Loucy (cell line): ENCODE data around the gene SLC9A4.

Experiments used
- H2AFZ ChIP-seq: fragments of 200-600 bp; sonication (generic); 2 replicates; pipeline ENCODE4 v1.6.0; 2016; ENCODE audit warnings: antibody characterized with exemption, mild to moderate bottlenecking, low read length, moderate library complexity
- H3F3A ChIP-seq: fragments of 200-600 bp; 2 replicates; pipeline ENCODE4 v1.6.0; 2016; ENCODE audit warnings: antibody characterized with exemption, low read depth, mild to moderate bottlenecking
- H3K27me3 ChIP-seq: fragments of 200-600 bp; sonication (generic); 2 replicates; pipeline ENCODE4 v1.6.1; 2014; ENCODE audit warnings: low read length, mild to moderate bottlenecking; ENCODE audit not compliant: insufficient read depth, poor library complexity, severe bottlenecking
- H3K36me3 ChIP-seq: fragments of 200-600 bp; sonication (generic); 2 replicates; pipeline ENCODE4 v1.6.1; 2016; ENCODE audit warnings: low read length; ENCODE audit not compliant: insufficient read depth
- H3K4me1 ChIP-seq: fragments of 200-600 bp; sonication (generic); 2 replicates; pipeline ENCODE4 v1.5.1; 2014; ENCODE audit warnings: low read length, mild to moderate bottlenecking; ENCODE audit not compliant: insufficient read depth, poor library complexity, severe bottlenecking
- H3K4me2 ChIP-seq: fragments of 200-600 bp; sonication (generic); 2 replicates; pipeline ENCODE4 v1.6.0; 2014; ENCODE audit warnings: antibody characterized with exemption, low read length, low read depth, mild to moderate bottlenecking; ENCODE audit not compliant: poor library complexity, severe bottlenecking
- H3K4me3 ChIP-seq: fragments of 200-600 bp; sonication (generic); 2 replicates; pipeline ENCODE4 v1.5.1; 2014; ENCODE audit warnings: low read length, mild to moderate bottlenecking, mixed read lengths; ENCODE audit not compliant: poor library complexity, severe bottlenecking
- H3K79me2 ChIP-seq: fragments of 200-600 bp; sonication (generic); 2 replicates; pipeline ENCODE4 v1.6.1; 2014; ENCODE audit warnings: low read length; ENCODE audit not compliant: insufficient read depth
- H3K9ac ChIP-seq: fragments of 200-600 bp; sonication (generic); 2 replicates; pipeline ENCODE4 v1.6.0; 2014; ENCODE audit warnings: mild to moderate bottlenecking, low read depth, low read length, moderate library complexity; ENCODE audit not compliant: poor library complexity, severe bottlenecking
- H3K9me2 ChIP-seq: fragments of 200-600 bp; sonication (generic); replicated peaks from 2 replicates; pipeline ENCODE4 v1.6.1; 2016; ENCODE audit warnings: low read depth, low read length, mixed read lengths
- H3K9me3 ChIP-seq: fragments of 200-600 bp; sonication (generic); 2 replicates; pipeline ENCODE4 v1.6.1; 2014; ENCODE audit warnings: mild to moderate bottlenecking, antibody characterized with exemption, low read length, low read depth; ENCODE audit not compliant: insufficient read depth
- H4K20me1 ChIP-seq: fragments of 200-600 bp; sonication (generic); 2 replicates; pipeline ENCODE4 v1.6.0; 2014; ENCODE audit warnings: antibody characterized with exemption, low read length, mild to moderate bottlenecking; ENCODE audit not compliant: insufficient read depth, poor library complexity, severe bottlenecking
- EZH2phosphoT487 ChIP-seq: fragments of 200-600 bp; IDR thresholded peaks from 2 replicates; pipeline ENCODE4 v1.6.1; 2018; ENCODE audit warnings: antibody characterized with exemption, mild to moderate bottlenecking, moderate library complexity, borderline replicate concordance
- TF ChIP-seq, protein P1 (sequence below): fragments of 200-600 bp; sonication (generic); conservative IDR thresholded peaks from 2 replicates; pipeline ENCODE4 v1.5.1; 2014; ENCODE audit warnings: mild to moderate bottlenecking, antibody characterized with exemption, low read length

The SLC9A4 gene

DNA sequence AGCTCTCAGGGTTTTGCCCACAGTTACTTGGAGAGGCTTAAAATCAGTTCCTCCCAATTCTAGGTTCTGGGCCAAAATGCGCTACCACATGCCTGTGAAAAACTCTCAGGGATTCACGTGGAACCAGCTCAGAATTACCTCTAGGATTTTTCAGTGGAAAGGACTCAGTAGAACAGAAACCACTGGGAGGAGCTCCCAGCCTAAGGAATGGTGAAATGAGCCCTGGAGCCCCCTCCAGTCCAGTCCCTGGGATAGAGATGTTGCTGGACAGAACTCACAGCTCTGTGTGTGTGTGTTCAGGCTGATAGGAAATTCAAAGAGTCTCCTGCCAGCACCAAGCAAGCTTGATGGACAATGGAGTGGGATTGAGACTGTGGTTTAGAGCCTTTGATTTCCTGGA, 21.1 kb upstream of the SLC9A4 start:
- peaks cover 52% of the 10 kb centered on the region; the same call in 1 of the 2 replicates for H3K36me3 ChIP-seq
- H3K4me2 ChIP-seq = no peak overlapping the region
- no peaks in the 10 kb centered on the region for H3K79me2 ChIP-seq
- no peaks in the 10 kb centered on the region for H3K4me1 ChIP-seq
- H3K4me3 ChIP-seq = no peak overlapping the region
- no peaks in the 10 kb centered on the region for H4K20me1 ChIP-seq
- no peak overlapping the region for H3K9ac ChIP-seq
- H3K9me2 ChIP-seq = no peaks in the 10 kb centered on the region
- 0 out of 2 replicates have a peak, but pooled peaks cover 3% of the 10 kb centered on the region for H3K9me3 ChIP-seq
- H3F3A ChIP-seq = no peaks in the 10 kb centered on the region
- no peak overlapping the region for H2AFZ ChIP-seq
- TF ChIP-seq, protein P1, sequence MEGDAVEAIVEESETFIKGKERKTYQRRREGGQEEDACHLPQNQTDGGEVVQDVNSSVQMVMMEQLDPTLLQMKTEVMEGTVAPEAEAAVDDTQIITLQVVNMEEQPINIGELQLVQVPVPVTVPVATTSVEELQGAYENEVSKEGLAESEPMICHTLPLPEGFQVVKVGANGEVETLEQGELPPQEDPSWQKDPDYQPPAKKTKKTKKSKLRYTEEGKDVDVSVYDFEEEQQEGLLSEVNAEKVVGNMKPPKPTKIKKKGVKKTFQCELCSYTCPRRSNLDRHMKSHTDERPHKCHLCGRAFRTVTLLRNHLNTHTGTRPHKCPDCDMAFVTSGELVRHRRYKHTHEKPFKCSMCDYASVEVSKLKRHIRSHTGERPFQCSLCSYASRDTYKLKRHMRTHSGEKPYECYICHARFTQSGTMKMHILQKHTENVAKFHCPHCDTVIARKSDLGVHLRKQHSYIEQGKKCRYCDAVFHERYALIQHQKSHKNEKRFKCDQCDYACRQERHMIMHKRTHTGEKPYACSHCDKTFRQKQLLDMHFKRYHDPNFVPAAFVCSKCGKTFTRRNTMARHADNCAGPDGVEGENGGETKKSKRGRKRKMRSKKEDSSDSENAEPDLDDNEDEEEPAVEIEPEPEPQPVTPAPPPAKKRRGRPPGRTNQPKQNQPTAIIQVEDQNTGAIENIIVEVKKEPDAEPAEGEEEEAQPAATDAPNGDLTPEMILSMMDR = no peak
- H3K27me3 ChIP-seq = no peaks in the 10 kb centered on the region

DNA sequence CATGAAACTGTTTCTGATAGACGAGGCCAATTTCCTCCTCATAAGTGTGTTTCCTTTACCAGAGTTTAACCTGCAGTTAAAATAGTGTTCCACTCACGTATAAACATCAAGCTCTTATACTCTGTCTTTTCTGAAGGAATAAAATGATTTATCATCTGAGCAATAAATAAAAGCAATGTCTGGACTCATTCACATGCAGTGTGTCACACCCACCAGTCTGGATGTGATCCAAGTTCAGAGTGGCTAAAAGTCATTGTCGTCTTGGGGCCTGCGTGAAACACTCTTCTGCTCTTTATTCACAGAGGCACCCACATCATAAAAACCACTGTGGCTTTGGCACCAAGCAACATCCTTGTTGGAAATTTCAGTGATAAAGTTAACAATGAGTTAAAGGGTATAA, 19.5 kb upstream of the SLC9A4 start:
- Histone ChIP-seq H3K79me2 (no peaks in the 10 kb centered on the region), H3K4me3 (no peak overlapping the region), H2AFZ (no peak overlapping the region), H3K4me1 (no peaks in the 10 kb centered on the region), H3K9me3 (0 out of 2 replicates have a peak, but pooled peaks cover 3% of the 10 kb centered on the region), H3K27me3 (no peaks in the 10 kb centered on the region), H3K9me2 (no peaks in the 10 kb centered on the region), H3K36me3 (peaks cover 39% of the 10 kb centered on the region; the same call in 1 of the 2 replicates), H3K4me2 (no peak overlapping the region), H4K20me1 (no peaks in the 10 kb centered on the region), H3K9ac (no peak overlapping the region), H3F3A (no peaks in the 10 kb centered on the region)
- TF ChIP-seq, protein P1 = no peak
- no peak for TF ChIP-seq EZH2phosphoT487

- H3K79me2 ChIP-seq = no peaks in the 10 kb centered on the region
- H3K9me3 ChIP-seq = 0 out of 2 replicates have a peak, but pooled peaks cover 3% of the 10 kb centered on the region
- no peak for TF ChIP-seq EZH2phosphoT487
- TF ChIP-seq, protein P1 = no peak
- H2AFZ ChIP-seq = no peak overlapping the region
- H3K9ac ChIP-seq = no peak overlapping the region
- H3K36me3 ChIP-seq = peaks cover 31% of the 10 kb centered on the region; the same call in 1 of the 2 replicates
- no peaks in the 10 kb centered on the region for H3F3A ChIP-seq
- H4K20me1 ChIP-seq = no peaks in the 10 kb centered on the region
- H3K4me3 ChIP-seq = no peak overlapping the region
- no peaks in the 10 kb centered on the region for H3K27me3 ChIP-seq
- no peaks in the 10 kb centered on the region for H3K4me1 ChIP-seq
- H3K9me2 ChIP-seq = no peaks in the 10 kb centered on the region
- H3K4me2 ChIP-seq = no peak overlapping the region
Measured at GRCh38 chr2:102455061-102455670, 17.9 kb upstream of the SLC9A4 start.
